HG02610 (cell line): Measurements from ENCODE around the gene ALG11.

Source experiments
- ATAC-seq: cut with Tn5 transposase; IDR thresholded peaks from one replicate; pipeline ENCODE4 v1.9.1; 2021; ENCODE audit warnings: mild to moderate bottlenecking, moderate library complexity; ENCODE audit not compliant: unreplicated experiment

The ALG11 gene

GRCh38 chr13:51997186-51997585 is 15.0 kb upstream of the ALG11 start:
- ATAC-seq: no peak

DNA sequence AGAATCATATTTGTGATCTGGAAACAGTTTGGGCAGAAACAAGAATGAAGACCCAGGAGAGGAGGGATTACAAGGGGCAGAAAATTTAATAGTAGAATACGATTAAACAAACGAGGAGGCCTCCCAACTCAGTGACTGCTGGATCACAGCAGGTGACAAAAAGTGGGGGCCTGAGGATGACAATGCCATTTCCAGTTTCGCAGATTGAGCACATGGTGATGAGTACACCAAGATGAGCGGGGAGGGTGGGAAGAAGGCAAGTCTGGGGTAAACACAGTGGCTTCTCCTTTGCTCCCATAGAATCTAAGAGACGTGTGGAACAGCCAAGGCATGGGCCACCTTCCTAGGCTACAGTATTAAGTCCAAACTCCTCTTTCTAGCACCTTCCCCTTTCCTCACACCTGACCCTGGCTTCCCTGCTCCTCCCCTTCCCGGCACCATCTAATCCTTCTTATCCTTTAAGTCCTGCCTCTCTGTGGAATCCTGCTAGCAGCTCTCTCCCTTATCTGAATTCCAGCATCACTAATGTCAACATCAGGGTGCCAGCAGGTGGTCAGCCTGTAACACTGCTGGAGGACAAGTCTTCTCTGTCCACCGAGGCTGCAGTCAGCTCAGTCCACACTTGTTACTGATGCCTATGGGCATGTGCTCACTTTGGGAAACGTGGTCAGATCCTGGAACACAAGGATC is 14.4 kb upstream of the ALG11 start:
- ATAC-seq: no peak

- no peak for ATAC-seq
Measured at GRCh38 chr13:51998723-51999509, 13.3 kb upstream of the ALG11 start.

- ATAC-seq: no peak
Measured at GRCh38 chr13:51999510-51999911, 12.7 kb upstream of the ALG11 start.

DNA sequence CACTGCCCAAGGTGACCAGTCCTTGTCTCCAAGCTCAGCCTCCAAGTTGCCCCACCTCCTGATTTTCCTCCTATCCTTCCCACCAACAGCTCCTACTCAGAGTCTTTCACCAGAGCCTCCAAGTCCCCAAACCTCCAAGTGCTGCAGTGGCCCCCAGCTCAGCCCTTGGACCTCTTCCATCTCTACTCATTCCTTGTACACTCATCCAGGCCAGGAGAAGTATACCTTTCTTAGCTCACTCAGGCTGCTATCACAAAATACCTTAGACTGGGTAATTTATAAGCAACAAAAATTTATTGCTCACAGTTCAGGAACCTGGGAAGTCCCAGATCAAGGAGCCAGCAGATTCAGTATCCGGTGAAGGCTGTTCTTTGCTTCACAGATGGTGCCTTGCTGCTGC is 12.3 kb upstream of the ALG11 start:
- no peak for ATAC-seq

GRCh38 chr13:52001120-52001731 is 11.0 kb upstream of the ALG11 start:
- ATAC-seq: peak; percentile 85

DNA sequence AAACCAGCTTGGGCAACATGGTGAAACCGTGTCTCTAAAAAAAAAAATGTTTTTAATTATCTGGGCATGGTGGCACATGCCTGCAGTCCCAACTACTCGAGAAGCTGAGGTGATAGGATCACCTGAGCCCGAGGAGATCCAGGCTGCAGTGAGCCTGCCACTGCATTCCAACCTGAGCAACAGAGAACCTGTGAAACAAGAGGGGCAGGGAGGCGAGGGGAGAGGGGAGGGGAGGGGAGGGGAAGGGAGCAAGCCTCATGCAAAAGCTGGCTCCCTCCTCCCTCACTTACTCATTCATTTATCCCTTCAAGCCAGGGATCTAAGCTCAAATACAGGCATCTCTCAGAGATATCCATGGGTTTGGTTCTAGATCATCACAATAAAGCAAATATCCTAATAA is 9.8 kb upstream of the ALG11 start:
- ATAC-seq: no peak

DNA sequence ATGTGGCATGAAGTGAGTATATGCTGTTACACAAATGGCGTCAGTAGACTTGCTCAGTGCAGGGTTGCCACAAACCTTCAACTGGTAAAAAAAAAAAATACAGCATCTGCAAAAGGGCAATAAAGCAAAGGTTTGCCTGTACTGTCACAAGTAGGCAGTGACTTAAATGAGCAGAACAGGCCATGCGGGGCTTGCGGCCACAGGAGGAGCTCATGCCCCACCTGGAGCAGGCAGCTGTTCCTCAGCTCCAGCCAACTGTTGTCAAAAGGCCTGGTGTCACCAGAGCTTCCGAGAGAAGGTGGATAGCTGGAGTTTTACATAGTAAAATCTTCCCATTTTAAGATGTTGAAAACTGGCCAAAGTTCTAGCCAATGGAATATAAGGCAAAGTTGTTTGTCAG is 8.7 kb upstream of the ALG11 start:
- ATAC-seq: no peak

- ATAC-seq: no peak
Measured at GRCh38 chr13:52004511-52005170, 7.6 kb upstream of the ALG11 start.

DNA sequence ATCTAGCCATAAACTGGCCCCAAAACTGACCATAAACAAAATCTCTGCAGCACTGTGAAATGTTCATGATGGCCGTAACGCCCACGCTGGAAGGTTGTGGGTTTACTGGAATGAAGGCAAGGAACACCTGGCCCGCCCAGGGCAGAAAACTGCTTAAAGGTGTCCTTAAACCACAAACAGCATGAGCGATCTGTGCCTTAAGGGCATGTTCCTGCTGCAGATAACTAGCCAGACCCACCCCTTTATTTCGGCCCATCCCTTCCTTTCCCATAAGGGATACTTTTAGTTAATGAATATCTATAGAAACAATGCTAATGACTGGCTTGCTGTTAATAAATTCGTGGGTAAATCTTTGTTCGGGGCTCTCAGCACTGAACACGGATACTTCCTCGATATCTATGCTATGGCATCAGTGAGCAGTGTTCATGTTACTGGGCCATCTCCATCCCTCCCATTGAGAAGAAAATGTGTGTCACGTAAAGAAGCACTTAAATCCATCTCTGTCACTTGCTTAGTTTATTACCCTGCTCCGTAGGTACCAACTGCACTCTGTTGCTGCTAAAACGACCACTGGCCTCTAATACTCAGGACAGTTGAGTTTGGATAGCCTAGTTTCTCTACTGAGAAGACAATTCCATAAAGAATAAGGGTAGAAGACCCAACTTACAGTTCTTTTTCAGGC is 6.2 kb upstream of the ALG11 start:
- ATAC-seq: no peak

- ATAC-seq: no peak
Measured at GRCh38 chr13:52006523-52007245, 5.5 kb upstream of the ALG11 start.

DNA sequence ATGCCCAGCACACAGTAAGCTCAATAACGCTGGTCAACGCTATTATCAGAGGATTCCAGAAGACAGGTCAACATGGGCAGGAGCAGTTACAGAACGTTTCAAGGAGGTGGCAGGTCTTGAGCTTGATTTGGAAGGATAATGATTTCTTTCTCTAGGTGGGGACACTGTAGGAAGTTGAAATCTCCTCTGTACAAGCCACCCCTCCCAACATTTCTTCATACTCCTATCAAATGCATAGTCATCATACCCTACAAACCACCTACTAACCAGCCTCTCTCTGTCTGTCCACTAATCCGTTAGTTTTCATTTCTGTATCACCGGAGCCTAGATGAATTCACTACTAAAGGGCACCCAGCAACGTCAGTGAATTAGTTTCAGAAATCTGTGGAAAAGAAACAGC is 2.3 kb upstream of the ALG11 start:
- ATAC-seq: no peak

GRCh38 chr13:52010890-52011631 is 1.1 kb upstream of the ALG11 start, which contains the start of gene ATP7B:
Gene ATP7B, minus strand, starts transcription at chr13:52011450. Its CDS starts 113 bp downstream, at chr13:52011337.
- no peak for ATAC-seq

- no peak for ATAC-seq
Measured at GRCh38 chr13:52012512-52012836, 276 bp downstream of the ALG11 start.

DNA sequence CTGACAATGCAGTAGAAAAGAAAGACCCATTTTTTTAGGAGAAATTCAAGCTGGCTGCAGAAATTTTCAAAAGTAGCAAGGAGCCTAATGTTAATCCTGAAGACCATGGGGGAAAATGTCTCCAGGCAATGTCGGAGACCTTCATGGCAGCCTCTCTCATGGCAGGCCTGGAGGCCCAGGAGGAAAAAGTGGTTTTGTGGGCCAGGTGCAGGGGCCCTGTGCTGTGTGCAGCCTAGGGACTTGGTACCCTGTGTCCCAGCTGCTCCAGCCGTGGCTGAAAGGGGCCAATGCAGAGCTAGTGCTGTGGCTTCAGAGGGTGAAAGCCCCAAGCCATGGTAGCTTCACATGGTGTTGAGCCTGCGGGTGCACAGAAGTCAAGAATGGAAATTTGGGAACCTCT is 4.1 kb downstream of the ALG11 start:
- no peak for ATAC-seq

DNA sequence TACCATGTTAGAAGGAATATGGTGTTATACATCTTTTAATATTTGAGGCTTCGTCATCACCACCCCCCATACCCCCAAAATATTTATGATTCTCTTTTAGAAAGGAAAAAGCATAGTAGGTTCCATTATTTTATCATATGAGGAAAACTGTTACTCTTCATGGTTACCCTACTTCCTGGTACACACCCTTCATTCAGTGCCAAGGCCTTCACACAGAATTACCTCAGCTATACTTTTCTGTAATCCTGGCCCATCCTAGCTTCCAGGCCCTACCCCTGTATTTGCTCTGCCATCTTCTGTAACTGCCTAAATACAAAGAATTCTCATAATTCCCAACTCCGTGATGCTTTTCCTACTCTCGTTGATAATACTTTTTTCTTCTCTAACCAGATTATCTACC is 8.0 kb downstream of the ALG11 start:
- no peak for ATAC-seq

GRCh38 chr13:52022356-52022755 is 10.2 kb downstream of the ALG11 start:
- ATAC-seq: no peak

- no peak for ATAC-seq
Measured at GRCh38 chr13:52024481-52024880, 12.3 kb downstream of the ALG11 start, which contains the start of gene UTP14C. Gene UTP14C, plus strand, starts transcription at chr13:52024691. Its CDS starts 4,114 bp downstream, at chr13:52028805.

- no peak for ATAC-seq
Measured at GRCh38 chr13:52025475-52026245, 13.5 kb downstream of the ALG11 start.
